H1 (cell line): Measurements from ENCODE around the gene SMARCE1. TPM values are rescaled to one million over a fixed set of nuclear protein-coding genes. Genes with fewer than 3 reads are reported as not detected.

Experiments
- POLR2AphosphoS5 ChIP-seq: IDR thresholded peaks from 2 replicates; pipeline ENCODE4 v1.6.1; 2011; ENCODE audit warnings: low read depth, low read length
- POU5F1 ChIP-seq: IDR thresholded peaks from 2 replicates; pipeline ENCODE4 v1.6.1; 2011; ENCODE audit warnings: low read depth, mild to moderate bottlenecking, low read length, moderate library complexity
- TEAD4 ChIP-seq: IDR thresholded peaks from 2 replicates; pipeline ENCODE4 v1.6.1; 2012; ENCODE audit warnings: low read depth, low read length, inconsistent platforms, mixed read lengths
- YY1 ChIP-seq: IDR thresholded peaks from 2 replicates; pipeline ENCODE4 v1.6.1; 2011; ENCODE audit warnings: low read depth, mild to moderate bottlenecking, low read length
- polyA plus RNA-seq, 7 experiments: library from polyadenylated mRNA; depleted of rRNA in 3 of 7; stranded (reverse) in 5 of 7; unstranded in 2 of 7; fragments of >200 nt in 5 of 7; fragments of 200-250 nt in 2 of 7; gene quantifications; 1 replicate in 5 of 7; 2 replicates in 1 of 7; 4 replicates in 1 of 7; pipeline versions ENCODE4 v1.2.1 to v1.2.3, GENCODE V29; 2011 to 2013; ENCODE audit warnings: missing spikeins in 2 of 7, mixed read lengths in 2 of 7
- total RNA-seq: library from RNA; stranded (reverse); fragmentation: NEBNext Ultra II Directional; extraction: Animal tissue kit (Norgen Biotek cat#: 25700); gene quantifications from 2 replicates; pipeline ENCODE4 v1.2.1, GENCODE V29; 2021

Gene SMARCE1
- total and polyA plus RNA-seq, 2 of the 8 experiments (the other 6 are each of a cell fraction or from before 2014, with no cell fraction given) = 30.7 to 131 TPM

GRCh38 chr17:40597556-40598300, 49.9 kb downstream of the SMARCE1 start (continued):
- no peak for TF ChIP-seq TEAD4
- no peak for TF ChIP-seq POU5F1
- TF ChIP-seq YY1 = no peak
- no peak for TF ChIP-seq POLR2AphosphoS5
